A549 (cell line): ENCODE data around the gene PPP1R1C.
"Not testable (repeated sequence)": the region's sequence is repeated elsewhere in the genome, so short reads cannot be mapped to it uniquely, and the experiment has no call there.

ENCODE experiments used
- EHMT2 ChIP-seq: fragments of 200-600 bp; sonication (generic); IDR thresholded peaks from 2 replicates; pipeline ENCODE4 v1.6.1; 2016; ENCODE audit warnings: antibody characterized with exemption, low read depth, mild to moderate bottlenecking, moderate library complexity
- TF ChIP-seq, protein P1 (sequence below): fragments of 150-350 bp; IDR thresholded peaks from 2 replicates; pipeline ENCODE4 v1.6.1; 2014; ENCODE audit warnings: low read depth, mild to moderate bottlenecking, low read length

DNA sequence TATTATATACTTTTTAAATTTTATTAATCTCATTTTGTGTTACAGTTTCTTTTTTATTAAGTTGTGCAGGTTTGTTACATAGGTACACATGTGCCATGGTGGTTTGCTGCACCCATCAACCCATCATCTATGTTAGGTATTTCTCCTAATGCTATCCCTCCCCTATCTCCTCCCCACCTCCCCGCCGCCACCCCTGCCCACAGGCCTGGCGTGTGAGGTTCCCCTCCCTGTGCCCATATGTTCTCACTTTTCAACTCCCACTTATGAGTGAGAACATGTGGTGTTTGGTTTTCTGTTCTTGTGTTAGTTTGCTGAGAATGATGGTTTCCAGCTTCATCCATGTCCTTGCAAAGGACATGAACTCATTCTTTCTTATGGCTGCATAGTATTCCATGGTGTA lies 29.8 kb upstream of the PPP1R1C start:
- TF ChIP-seq, protein P1, sequence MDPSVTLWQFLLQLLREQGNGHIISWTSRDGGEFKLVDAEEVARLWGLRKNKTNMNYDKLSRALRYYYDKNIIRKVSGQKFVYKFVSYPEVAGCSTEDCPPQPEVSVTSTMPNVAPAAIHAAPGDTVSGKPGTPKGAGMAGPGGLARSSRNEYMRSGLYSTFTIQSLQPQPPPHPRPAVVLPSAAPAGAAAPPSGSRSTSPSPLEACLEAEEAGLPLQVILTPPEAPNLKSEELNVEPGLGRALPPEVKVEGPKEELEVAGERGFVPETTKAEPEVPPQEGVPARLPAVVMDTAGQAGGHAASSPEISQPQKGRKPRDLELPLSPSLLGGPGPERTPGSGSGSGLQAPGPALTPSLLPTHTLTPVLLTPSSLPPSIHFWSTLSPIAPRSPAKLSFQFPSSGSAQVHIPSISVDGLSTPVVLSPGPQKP, result not testable (repeated sequence)
- TF ChIP-seq EHMT2, result not testable (repeated sequence)
